HepG2 (cell line): Measurements from ENCODE around the gene PLSCR4. TPM values are rescaled to one million over a fixed set of nuclear protein-coding genes. Genes with fewer than 3 reads are reported as not detected.
"Not testable (repeated sequence)": the region's sequence is repeated elsewhere in the genome, so short reads cannot be mapped to it uniquely, and the experiment has no call there.

Experiments used
- ATAC-seq: fragments of 200-7000 bp; cut with Tn5 transposase; 3 replicates; pipeline ENCODE4 v1.9.1; 2020; ENCODE audit warnings: mild to moderate bottlenecking, moderate library complexity
- BruUV-seq: library from RNA; stranded (reverse); fragments of 400-500 nt; replicated peaks from 2 replicates; lab custom pipeline; 2021; lab: Mats Ljungman, UMichigan
- CTCF ChIA-PET: fragments of 300-600 bp; formaldehyde crosslinking; extraction: SDS; loops from one replicate; lab custom pipeline; 2021; ENCODE audit warnings: low total read pairs, inconsistent platforms, low intra/inter-chr PET ratio; lab: Yijun Ruan, JAX
- POLR2A ChIA-PET: fragments of 350-600 bp; sonication (Branson Sonifier 250); formaldehyde crosslinking; loops from one replicate; lab custom pipeline; 2020; ENCODE audit warnings: antibody characterized with exemption, inconsistent platforms; lab: Yijun Ruan, JAX
- DNase-seq: peaks from one replicate; pipeline ENCODE4 v3.0.0-alpha.2; 2015; ENCODE audit warnings: low spot score
- FAIRE-seq: peaks from 3 replicates; lab custom pipeline; 2011; peaks lifted over from hg19 to GRCh38; lab: Jason Lieb, UNC
- H2AFZ ChIP-seq: one replicate; pipeline ENCODE4 v1.6.1; 2011; ENCODE audit warnings: low read length, inconsistent platforms
- H3K27ac ChIP-seq: fragments of 300-600 bp; 3 replicates; pipeline ENCODE4 v1.8.0; 2011; ENCODE audit warnings: mixed run types, mild to moderate bottlenecking, mixed read lengths, low read length, inconsistent platforms; ENCODE audit not compliant: insufficient read depth; ENCODE audit errors: extremely low read length
- H3K27me3 ChIP-seq, 2 experiments: fragments of 200-600 bp in 1 of 2; 2 replicates in 1 of 2; 3 replicates in 1 of 2; pipeline versions ENCODE4 v1.6.0 to v1.8.0; 2011; ENCODE audit warnings: low read length in 2 of 2, mild to moderate bottlenecking in 2 of 2, moderate library complexity in 2 of 2, inconsistent platforms in 1 of 2; ENCODE audit not compliant: insufficient read depth in 2 of 2, control insufficient read depth in 1 of 2
- H3K36me3 ChIP-seq, 2 experiments: fragments of 200-600 bp in 1 of 2; replicated peaks in 1 of 2; 2 replicates in 1 of 2; 3 replicates in 1 of 2; pipeline versions ENCODE4 v1.5.1 to v1.8.0; 2011; ENCODE audit warnings: low read length in 2 of 2, inconsistent platforms in 1 of 2; ENCODE audit not compliant: insufficient read depth in 2 of 2, control insufficient read depth in 1 of 2
- H3K4me1 ChIP-seq: 2 replicates; pipeline ENCODE4 v1.5.1; 2012; ENCODE audit warnings: low read length, inconsistent platforms; ENCODE audit not compliant: insufficient read depth
- H3K4me2 ChIP-seq: 2 replicates; pipeline ENCODE4 v1.6.0; 2011; ENCODE audit warnings: low read depth, low read length, inconsistent platforms
- H3K4me3 ChIP-seq, 3 experiments: fragments of 200-600 bp in 1 of 3; sonication (generic), shearing (Covaris generic) in 1 of 3; replicated peaks in 1 of 3; 2 replicates each; pipeline ENCODE4 v1.5.1; 2011 to 2016; ENCODE audit warnings: low read length in 3 of 3, inconsistent platforms in 2 of 3, low read depth in 2 of 3, mild to moderate bottlenecking in 2 of 3, control low read depth in 1 of 3, mixed read lengths in 1 of 3; ENCODE audit not compliant: insufficient read depth in 1 of 3
- H3K79me2 ChIP-seq: one replicate; pipeline ENCODE4 v1.6.1; 2011; ENCODE audit warnings: low read length, inconsistent platforms; ENCODE audit not compliant: insufficient read depth
- H3K9ac ChIP-seq: 2 replicates; pipeline ENCODE4 v1.6.0; 2011; ENCODE audit warnings: mild to moderate bottlenecking, low read depth, low read length, inconsistent platforms; ENCODE audit not compliant: insufficient read depth
- H3K9me3 ChIP-seq: 2 replicates; pipeline ENCODE4 v1.5.1; 2012; ENCODE audit warnings: mild to moderate bottlenecking, low read length
- H4K20me1 ChIP-seq: 2 replicates; pipeline ENCODE4 v1.6.0; 2011; ENCODE audit warnings: inconsistent platforms, mild to moderate bottlenecking, low read length, moderate library complexity; ENCODE audit not compliant: insufficient read depth
- FOXA3 ChIP-seq: IDR thresholded peaks from 2 replicates; pipeline ENCODE4 v1.6.1; 2016; ENCODE audit warnings: missing genetic modification reagents, missing compliant biosample characterization
- ZNF720 ChIP-seq: sonication (generic); formaldehyde crosslinking; IDR thresholded peaks from 2 replicates; pipeline ENCODE4 v1.4.0; 2020; ENCODE audit warnings: missing genetic modification reagents
- WGBS: methylation state at CpG from one replicate; pipeline ENCODE4 v1.1.6; 2017; ENCODE audit warnings: low lambda C conversion rate; 5-methylcytosine and 5-hydroxymethylcytosine counted together
- in situ Hi-C: cut with HindIII; loops from 2 replicates; pipeline ENCODE4 v1.10.0; 2017; ENCODE audit warnings: low pct_unique_long_range_greater_than_20kb; ENCODE audit not compliant: extremely low pct_ligation_motif_present
- intact Hi-C: fragments of 100-400 bp; cut with micrococcal nuclease; formaldehyde crosslinking; loops from one replicate; pipeline ENCODE4 v1.10.0; 2022; ENCODE audit not compliant: unreplicated experiment
- polyA plus RNA-seq, 8 experiments: library from polyadenylated mRNA; depleted of rRNA in 3 of 8; stranded (reverse) in 7 of 8; unstranded in 1 of 8; fragments of >200 nt; fragmentation: Illumina TruSeq in 4 of 8; extraction: Trizol in 4 of 8; gene quantifications; 2 replicates each; pipeline versions ENCODE4 v1.2.1 to v1.2.3, GENCODE V29; 2011 to 2016; ENCODE audit warnings: low read depth in 4 of 8, missing spikeins in 1 of 8, mixed read lengths in 1 of 8; ENCODE audit not compliant: insufficient read depth in 1 of 8
- total RNA-seq, 5 experiments: library from RNA; depleted of rRNA; stranded (reverse); fragments of >200 nt; fragmentation: Illumina TruSeq; extraction: Trizol; gene quantifications; 2 replicates each; pipeline ENCODE4 v1.2.3, GENCODE V29; 2016; ENCODE audit warnings: low read depth in 1 of 5

Gene PLSCR4
- total and polyA plus RNA-seq, 2 of the 13 experiments (the other 11 are each of a cell fraction or from before 2014, with no cell fraction given) = 1.5 to 59.0 TPM

- Histone ChIP-seq H3K4me2 (no peak overlapping the region), H3K4me3 (no peak overlapping the region), H3K36me3 (no peaks in the 10 kb centered on the region), H3K9me3 (no peaks in the 10 kb centered on the region), H2AFZ (no peak overlapping the region), H3K4me1 (peaks cover 18% of the 10 kb centered on the region), H3K27me3 (no peaks in the 10 kb centered on the region), H3K79me2 (no peaks in the 10 kb centered on the region), H3K27ac (no peak overlapping the region), H4K20me1 (no peaks in the 10 kb centered on the region; the same call in 1 of the 2 replicates), H3K9ac (no peak overlapping the region)
- ChIA-PET CTCF (no interaction called here), POLR2A (no interaction called here)
- BruUV-seq = no TSS peak
- WGBS = 50% methylated on average over 2 of the region's 2 CpGs
- intact Hi-C loops = no loop called here
- no peak for DNase-seq
- TF ChIP-seq FOXA3 (CRISPR knock-in tag) (no peak), ZNF720 (no peak)
- in situ Hi-C loops = no loop called here
- no peak for ATAC-seq
- no peak for FAIRE-seq
These were observed 24.0 kb downstream of the PLSCR4 start for GRCh38 chr3:146226881-146227280.

- H4K20me1 ChIP-seq, H3K9ac ChIP-seq, POLR2A ChIA-PET, in situ Hi-C loops, H2AFZ ChIP-seq, H3K36me3 ChIP-seq, intact Hi-C loops, H3K4me3 ChIP-seq, H3K27me3 ChIP-seq, H3K4me2 ChIP-seq, BruUV-seq, FAIRE-seq, CTCF ChIA-PET, DNase-seq, H3K9me3 ChIP-seq, H3K27ac ChIP-seq, ATAC-seq: not testable (repeated sequence)
- Histone ChIP-seq H3K4me1 (peaks cover 29% of the 10 kb centered on the region), H3K79me2 (peaks cover 12% of the 10 kb centered on the region)
- WGBS = 97% methylated on average over 19 of the region's 25 CpGs
These were observed 25.4 kb downstream of the PLSCR4 start for GRCh38 chr3:146225458-146225857.
